BE2C (cell line): Measurements from ENCODE around the gene CCT6A.
"Not testable (repeated sequence)": the region's sequence is repeated elsewhere in the genome, so short reads cannot be mapped to it uniquely, and the experiment has no call there.

ENCODE experiments used
- DNase-seq: peaks from one replicate; pipeline ENCODE4 v3.0.0-alpha.2; 2020
- H3K27me3 ChIP-seq: fragments of 250-450 bp; sonication (Bioruptor Pico); 2 replicates; pipeline ENCODE4 v1.5.1; 2020; ENCODE audit warnings: mild to moderate bottlenecking
- H3K36me3 ChIP-seq: fragments of 250-450 bp; sonication (Bioruptor Pico); 2 replicates; pipeline ENCODE4 v1.5.1; 2020; ENCODE audit warnings: mild to moderate bottlenecking
- H3K4me1 ChIP-seq: fragments of 250-450 bp; sonication (Bioruptor Pico); 2 replicates; pipeline ENCODE4 v1.5.1; 2020
- H3K4me3 ChIP-seq: 2 replicates; pipeline ENCODE4 v1.5.1; 2011; ENCODE audit warnings: low read depth, low read length
- H3K9me3 ChIP-seq: fragments of 250-450 bp; sonication (Bioruptor Pico); 2 replicates; pipeline ENCODE4 v1.5.1; 2020
- CTCF ChIP-seq: IDR thresholded peaks from 2 replicates; pipeline ENCODE4 v1.5.1; 2012; ENCODE audit warnings: mild to moderate bottlenecking, low read depth, low read length

The CCT6A gene

GRCh38 chr7:56074371-56074791 is 22.8 kb downstream of the CCT6A start:
- no peaks in the 10 kb centered on the region for H3K27me3 ChIP-seq
- H3K9me3 ChIP-seq = no peaks in the 10 kb centered on the region; the same call in 1 of the 2 replicates
- H3K36me3 ChIP-seq = peaks cover 41% of the 10 kb centered on the region
- TF ChIP-seq CTCF = peak; percentile 92
- DNase-seq = peak; percentile 86
- H3K4me1 ChIP-seq = peaks cover 6% of the 10 kb centered on the region
- no peak overlapping the region for H3K4me3 ChIP-seq

- Histone ChIP-seq H3K36me3 (peaks cover 21% of the 10 kb centered on the region), H3K4me3 (no peak overlapping the region), H3K27me3 (no peaks in the 10 kb centered on the region), H3K4me1 (peaks cover 12% of the 10 kb centered on the region), H3K9me3 (no peaks in the 10 kb centered on the region)
- DNase-seq = no peak
- TF ChIP-seq CTCF = no peak
Observed at GRCh38 chr7:56077681-56078080, 26.1 kb downstream of the CCT6A start.

- H3K27me3 ChIP-seq = no peaks in the 10 kb centered on the region
- H3K4me1 ChIP-seq = peaks cover 13% of the 10 kb centered on the region
- TF ChIP-seq CTCF = no peak
- no peak overlapping the region for H3K4me3 ChIP-seq
- no peaks in the 10 kb centered on the region for H3K9me3 ChIP-seq
- no peak for DNase-seq
- peaks cover 18% of the 10 kb centered on the region for H3K36me3 ChIP-seq
Observed at GRCh38 chr7:56078196-56078595, 26.6 kb downstream of the CCT6A start.

- no peaks in the 10 kb centered on the region for H3K9me3 ChIP-seq
- H3K4me1 ChIP-seq = peaks cover 21% of the 10 kb centered on the region
- H3K4me3 ChIP-seq = no peak overlapping the region
- H3K36me3 ChIP-seq = peaks cover 18% of the 10 kb centered on the region
- peak; percentile 88 for DNase-seq
- no peaks in the 10 kb centered on the region for H3K27me3 ChIP-seq
- peak; percentile 89 for TF ChIP-seq CTCF
Observed at GRCh38 chr7:56079450-56080185, 28.1 kb downstream of the CCT6A start.

- peaks cover 21% of the 10 kb centered on the region for H3K4me1 ChIP-seq
- peaks cover 18% of the 10 kb centered on the region for H3K36me3 ChIP-seq
- not testable (repeated sequence) for H3K9me3 ChIP-seq, DNase-seq, H3K4me3 ChIP-seq, H3K27me3 ChIP-seq
Observed at GRCh38 chr7:56080726-56081435, 29.3 kb downstream of the CCT6A start.

- Histone ChIP-seq H3K4me3 (no peak overlapping the region), H3K36me3 (peaks cover 22% of the 10 kb centered on the region), H3K27me3 (no peaks in the 10 kb centered on the region), H3K4me1 (peaks cover 21% of the 10 kb centered on the region), H3K9me3 (no peaks in the 10 kb centered on the region)
- no peak for TF ChIP-seq CTCF
- no peak for DNase-seq
Observed at GRCh38 chr7:56081626-56082340, 30.2 kb downstream of the CCT6A start.
